Psoas muscle (tissue), 8 donors: Measurements from ENCODE around the gene CAGE1. TPM values are rescaled to one million over a fixed set of nuclear protein-coding genes. Genes with fewer than 3 reads are reported as not detected.

Source experiments
- ATAC-seq, 4 donors: fragments of 200-7000 bp; cut with Tn5 transposase; one replicate each; pipeline ENCODE4 v1.9.1; 2020; ENCODE audit warnings: moderate library complexity in 3 of 4, mild to moderate bottlenecking in 2 of 4
- DNase-seq, 2 donors: peaks; one replicate each; pipeline ENCODE4 v3.0.0-alpha.2; 2020
- H3K27ac ChIP-seq: fragments of 200-600 bp; one replicate; pipeline ENCODE4 v1.8.0; 2022
- H3K27me3 ChIP-seq, 3 donors: fragments of 200-600 bp in 1 of 3; one replicate each; pipeline versions ENCODE4 v1.6.1 to v1.8.0; 2013 to 2022; ENCODE audit warnings: low read length in 2 of 3, mild to moderate bottlenecking in 2 of 3, moderate library complexity in 1 of 3; ENCODE audit not compliant: insufficient read depth in 3 of 3
- H3K36me3 ChIP-seq, 2 donors: fragments of 200-600 bp in 1 of 2; one replicate each; pipeline versions ENCODE4 v1.6.1 to v1.8.0; 2013 to 2022; ENCODE audit warnings: low read depth in 1 of 2, mild to moderate bottlenecking in 1 of 2, moderate library complexity in 1 of 2; ENCODE audit not compliant: insufficient read depth in 1 of 2
- H3K4me1 ChIP-seq: fragments of 200-600 bp; one replicate; pipeline ENCODE4 v1.8.0; 2022
- H3K4me3 ChIP-seq: fragments of 200-600 bp; one replicate; pipeline ENCODE4 v1.8.0; 2022; ENCODE audit warnings: mild to moderate bottlenecking
- H3K9me3 ChIP-seq: fragments of 200-600 bp; one replicate; pipeline ENCODE4 v1.8.0; 2022
- WGBS, 3 donors: extraction: QIAGEN DNeasy Blood & Tissue Kit; methylation state at CpG; one replicate each; pipeline versions ENCODE4 v1.1.6 to v1.1.7; 2013; 5-methylcytosine and 5-hydroxymethylcytosine counted together
- intact Hi-C, 2 donors: fragments of 100-400 bp; cut with DNase I; formaldehyde crosslinking; loops; one replicate each; pipeline versions ENCODE4 v1.11.0 to v1.14.2; 2022
- polyA plus RNA-seq, 3 donors: library from polyadenylated mRNA; stranded (reverse); fragments of 200-250 nt; gene quantifications; one replicate each; pipeline ENCODE4 v1.2.3, GENCODE V29; 2013
- total RNA-seq, 4 donors: library from RNA; stranded (reverse); fragmentation: NEBNext Ultra II Directional in 2 of 4; extraction: Animal tissue kit (Norgen Biotek cat#: 25700) in 2 of 4; gene quantifications; one replicate each; pipeline versions ENCODE4 v1.2.1 to v1.2.4, GENCODE V29; 2021 to 2023
- TF ChIP-seq, protein P1 (sequence below): fragments of 200-600 bp; IDR thresholded peaks from one replicate; pipeline ENCODE4 v1.8.0; 2022; ENCODE audit warnings: antibody characterized with exemption
- donor health status: healthy with polysubstance abuse.
- donor health status: DM: no; HTN: no; CAD: no; lungs with moderate emphysema.
- donor health status: Bipolar disorder and iron deficiency.
- donor health status: healthy.
- donor health status: DM: yes; HTN: yes; CAD: no.
- donor health status: DM: no; HTN: no; CAD: no.
- donor health status: DM: no; HTN: no; CAD: no.
- donor health status: DM: yes; HTN: yes; CAD: no.

The CAGE1 gene
- total and polyA plus RNA-seq, 7 donors, result 0.08 TPM; not detected in 6

GRCh38 chr6:7433121-7433617 lies 43.6 kb upstream of the CAGE1 start:
- H3K27me3 ChIP-seq, result peaks cover 0 to 14% (median 4%) of the 10 kb centered on the region in 3 donors
- no peaks in the 10 kb centered on the region for H3K4me1 ChIP-seq
- H3K27ac ChIP-seq, result no peak overlapping the region
- DNase-seq (no peak), ATAC-seq (no peak)
- no peaks in the 10 kb centered on the region for H3K9me3 ChIP-seq
- TF ChIP-seq, protein P1, sequence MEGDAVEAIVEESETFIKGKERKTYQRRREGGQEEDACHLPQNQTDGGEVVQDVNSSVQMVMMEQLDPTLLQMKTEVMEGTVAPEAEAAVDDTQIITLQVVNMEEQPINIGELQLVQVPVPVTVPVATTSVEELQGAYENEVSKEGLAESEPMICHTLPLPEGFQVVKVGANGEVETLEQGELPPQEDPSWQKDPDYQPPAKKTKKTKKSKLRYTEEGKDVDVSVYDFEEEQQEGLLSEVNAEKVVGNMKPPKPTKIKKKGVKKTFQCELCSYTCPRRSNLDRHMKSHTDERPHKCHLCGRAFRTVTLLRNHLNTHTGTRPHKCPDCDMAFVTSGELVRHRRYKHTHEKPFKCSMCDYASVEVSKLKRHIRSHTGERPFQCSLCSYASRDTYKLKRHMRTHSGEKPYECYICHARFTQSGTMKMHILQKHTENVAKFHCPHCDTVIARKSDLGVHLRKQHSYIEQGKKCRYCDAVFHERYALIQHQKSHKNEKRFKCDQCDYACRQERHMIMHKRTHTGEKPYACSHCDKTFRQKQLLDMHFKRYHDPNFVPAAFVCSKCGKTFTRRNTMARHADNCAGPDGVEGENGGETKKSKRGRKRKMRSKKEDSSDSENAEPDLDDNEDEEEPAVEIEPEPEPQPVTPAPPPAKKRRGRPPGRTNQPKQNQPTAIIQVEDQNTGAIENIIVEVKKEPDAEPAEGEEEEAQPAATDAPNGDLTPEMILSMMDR, result no peak
- intact Hi-C loops, result loop anchor here in 1 of 2 donors (5.0 kb wide), 1 partner anchor 1749 kb away; no protein-coding TSS in a partner anchor
- no peak overlapping the region for H3K4me3 ChIP-seq
- WGBS, 3 donors, result 55 to 71% (median 60%) methylated on average over 5 of the region's 5 CpGs
- no peaks in the 10 kb centered on the region for H3K36me3 ChIP-seq

DNA sequence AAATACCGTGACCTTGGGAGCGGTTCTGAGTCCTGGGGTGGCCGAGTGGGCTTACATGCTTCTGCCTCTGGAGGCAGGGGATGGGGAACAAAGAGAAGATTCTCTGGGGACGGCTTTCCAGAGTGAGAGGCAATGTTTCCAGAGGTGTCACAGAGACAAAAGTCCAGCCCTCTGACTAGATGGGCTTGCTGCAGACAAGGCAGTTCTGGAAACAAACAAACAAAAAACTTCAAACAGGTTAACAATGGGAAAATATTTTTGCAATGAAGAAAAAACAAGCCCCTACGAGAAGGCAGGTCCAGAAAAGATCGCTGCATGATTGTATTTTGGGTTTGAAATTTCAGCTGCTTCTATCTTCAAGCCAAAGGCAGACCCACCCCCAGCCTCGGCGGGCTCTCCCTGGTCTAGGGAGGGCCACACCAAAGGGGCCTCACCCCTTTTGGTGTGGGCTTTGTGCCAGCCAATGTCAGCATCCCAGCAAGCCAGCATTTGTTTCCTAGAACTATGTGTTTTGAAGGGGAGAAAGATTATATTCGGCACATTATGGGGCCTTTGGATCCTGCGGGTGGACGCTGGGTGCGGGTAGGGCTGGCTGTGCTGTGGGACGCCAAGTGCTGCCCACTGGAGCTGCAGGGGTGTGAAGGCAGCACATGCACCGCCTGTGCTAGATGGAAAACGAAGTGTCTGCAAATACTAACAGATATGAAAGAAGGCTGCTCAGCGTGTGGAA lies 43.0 kb upstream of the CAGE1 start:
- H3K4me1 ChIP-seq, result no peaks in the 10 kb centered on the region
- 39 to 45% (median 41%) methylated on average over 16 of the region's 16 CpGs for WGBS, 3 donors
- no peak for ATAC-seq
- no peak overlapping the region for H3K4me3 ChIP-seq
- no peaks in the 10 kb centered on the region for H3K36me3 ChIP-seq
- H3K9me3 ChIP-seq, result no peaks in the 10 kb centered on the region
- H3K27ac ChIP-seq, result no peak overlapping the region
- peaks cover 0 to 14% (median 4%) of the 10 kb centered on the region in 3 donors for H3K27me3 ChIP-seq
- TF ChIP-seq, protein P1, result no peak
- intact Hi-C loops, result loop anchor here in 1 of 2 donors (5.0 kb wide), 1 partner anchor 1750 kb away; no protein-coding TSS in a partner anchor
- DNase-seq, result no peak

DNA sequence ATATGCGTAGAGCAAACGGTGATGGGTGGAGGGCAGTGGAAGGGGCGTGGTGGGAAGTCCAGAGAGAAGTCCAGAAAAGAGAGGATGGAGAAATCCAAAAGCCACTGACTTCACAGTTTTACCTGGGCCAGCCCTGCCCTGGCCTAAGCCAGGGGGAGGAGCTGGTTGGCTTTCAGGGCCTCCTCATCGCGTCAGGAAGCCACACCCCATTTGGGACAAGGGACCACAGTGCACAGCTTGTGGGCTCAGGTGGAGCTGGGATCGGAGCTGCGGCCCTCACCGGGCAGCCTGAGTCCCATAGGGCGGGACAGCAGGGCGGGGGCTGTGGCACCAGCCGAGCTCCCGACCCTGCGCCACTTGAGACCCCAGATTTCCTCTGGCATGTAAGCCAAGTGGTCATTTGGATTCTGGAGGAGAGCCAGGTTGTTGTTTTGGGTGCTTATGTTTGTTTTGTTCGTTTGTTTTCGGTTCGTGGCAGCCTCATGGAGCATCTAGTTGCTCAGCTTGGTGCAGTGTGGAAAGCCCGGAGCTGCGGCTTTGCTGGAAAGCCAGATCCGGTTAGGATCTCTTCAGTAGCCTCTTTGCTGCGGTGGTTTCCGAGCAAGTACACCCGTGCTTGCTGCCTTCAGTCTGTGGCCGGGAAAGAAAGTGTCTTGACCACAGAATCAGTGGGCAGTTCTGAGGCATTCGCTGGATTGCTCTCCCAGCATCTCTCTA lies 42.3 kb upstream of the CAGE1 start:
- H3K4me3 ChIP-seq, result no peak overlapping the region
- DNase-seq (no peak), ATAC-seq (no peak)
- no peaks in the 10 kb centered on the region for H3K36me3 ChIP-seq
- WGBS, 3 donors, result 46 to 51% (median 49%) methylated on average over 24 of the region's 24 CpGs
- no peaks in the 10 kb centered on the region for H3K4me1 ChIP-seq
- intact Hi-C loops, result loop anchor here in 1 of 2 donors (5.0 kb wide), 1 partner anchor 1750 kb away; no protein-coding TSS in a partner anchor
- no peak overlapping the region for H3K27ac ChIP-seq
- H3K27me3 ChIP-seq, result peaks cover 0 to 14% (median 4%) of the 10 kb centered on the region in 3 donors
- no peaks in the 10 kb centered on the region for H3K9me3 ChIP-seq
- TF ChIP-seq, protein P1, result no peak

GRCh38 chr6:7431313-7431673 lies 41.8 kb upstream of the CAGE1 start:
- intact Hi-C loops, result loop anchor here in 1 of 2 donors (5.0 kb wide), 1 partner anchor 1751 kb away; no protein-coding TSS in a partner anchor
- TF ChIP-seq, protein P1, result no peak
- WGBS, 3 donors, result 72 to 81% (median 74%) methylated on average over 8 of the region's 8 CpGs
- Histone ChIP-seq H3K4me1 (no peaks in the 10 kb centered on the region), H3K4me3 (no peak overlapping the region), H3K27ac (no peak overlapping the region), H3K27me3 (peaks cover 0 to 14% (median 4%) of the 10 kb centered on the region in 3 donors), H3K36me3 (no peaks in the 10 kb centered on the region), H3K9me3 (no peaks in the 10 kb centered on the region)
- no peak for ATAC-seq
- DNase-seq, result no peak
